Anterior cingulate cortex (tissue), 58 donors: ENCODE results near the gene TPD52L2.
"Not testable (repeated sequence)": the region's sequence is repeated elsewhere in the genome, so short reads cannot be mapped to it uniquely, and the experiment has no call there.

ENCODE experiments used
- DNase-seq, 58 donors: peaks; one replicate each; lab custom pipeline; 2025; lab: John Stamatoyannopoulos, UW

The TPD52L2 gene

DNA sequence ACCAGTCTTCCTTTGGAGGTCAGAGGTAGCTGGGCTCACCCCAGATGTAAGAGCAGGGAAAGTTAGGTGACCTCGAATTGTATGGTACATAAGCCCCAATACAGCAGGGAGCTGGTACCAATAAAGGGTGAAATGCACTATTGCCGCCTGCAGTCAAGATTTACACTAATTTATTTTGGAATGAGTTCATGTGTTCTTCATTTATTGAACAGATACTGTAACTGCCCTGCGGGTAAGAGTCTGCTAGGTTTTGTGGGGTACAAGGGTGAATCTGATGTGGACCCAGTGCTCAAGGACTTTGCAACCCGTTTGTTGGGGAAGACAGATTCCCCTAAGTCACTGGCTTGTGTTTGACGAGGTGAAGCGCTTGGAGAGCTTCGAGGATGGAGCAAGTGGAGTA is 27.3 kb downstream of the TPD52L2 start:
- DNase-seq: no peak

DNA sequence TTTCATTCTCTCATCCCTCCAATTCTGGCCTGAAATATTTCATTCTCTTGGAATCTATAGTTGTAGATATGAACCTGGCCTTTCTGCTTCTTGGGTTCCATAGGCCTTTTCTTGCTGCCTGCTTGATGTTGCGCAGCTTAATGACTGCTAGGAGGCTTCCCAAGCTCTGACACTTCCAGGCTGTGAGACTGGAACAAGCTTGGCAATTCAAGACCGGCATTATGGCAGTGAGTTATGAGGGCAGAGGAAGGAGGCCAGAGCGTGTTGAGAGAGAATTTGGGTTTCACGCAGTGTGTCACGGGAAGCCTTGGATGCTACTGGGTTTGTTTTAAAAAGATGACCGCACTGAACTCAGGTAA is 28.9 kb downstream of the TPD52L2 start:
- DNase-seq: no peak

DNA sequence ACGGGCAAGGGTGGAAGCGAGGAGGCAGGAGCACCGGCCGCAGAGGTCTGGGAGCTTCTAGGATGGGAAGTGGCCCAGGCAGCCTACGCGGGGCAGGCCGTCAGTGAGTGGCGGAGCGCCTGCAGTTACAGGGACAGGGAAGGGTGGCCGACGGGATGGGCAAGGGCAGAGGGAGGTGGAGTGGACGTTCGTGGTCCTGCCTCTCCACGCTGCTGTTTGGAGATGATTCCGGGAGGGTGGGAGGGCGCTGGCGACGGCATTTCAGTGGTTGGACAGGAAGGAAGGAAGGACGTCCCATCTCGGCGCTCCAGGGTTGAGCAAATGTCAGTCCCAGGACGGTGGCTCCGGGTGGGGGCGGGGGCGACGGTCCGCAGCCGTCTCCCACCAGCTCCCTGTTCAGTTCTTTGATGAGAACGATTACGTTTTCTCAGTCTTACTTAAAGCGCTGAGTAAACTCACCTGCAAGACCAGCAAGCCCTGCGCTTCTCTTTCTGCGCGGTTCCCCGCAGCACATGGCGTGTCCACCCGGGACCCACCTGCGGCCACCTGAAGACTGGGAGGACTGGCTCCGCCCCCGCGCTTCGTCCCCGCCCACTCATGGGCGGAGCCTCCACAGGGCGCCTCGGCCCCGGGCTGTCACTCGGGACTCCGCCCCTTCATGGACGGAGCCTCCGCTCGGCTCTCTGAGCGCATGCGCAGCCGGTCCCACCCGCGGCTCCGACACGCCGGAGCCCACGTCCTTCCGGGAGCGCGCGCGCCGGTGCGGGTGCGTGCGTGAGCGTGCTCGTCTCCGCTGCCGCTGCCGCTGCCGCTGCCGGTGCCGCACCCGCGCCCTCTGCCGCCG is 29.5 kb downstream of the TPD52L2 start, which contains the start of gene DNAJC5:
DNAJC5 (plus strand) TSS at position 769 of the 844 bp plus-strand sequence. CDS start 33,220 bp downstream, outside the sequence.
- peak; percentile 41 to 96 (median 92) for DNase-seq

DNA sequence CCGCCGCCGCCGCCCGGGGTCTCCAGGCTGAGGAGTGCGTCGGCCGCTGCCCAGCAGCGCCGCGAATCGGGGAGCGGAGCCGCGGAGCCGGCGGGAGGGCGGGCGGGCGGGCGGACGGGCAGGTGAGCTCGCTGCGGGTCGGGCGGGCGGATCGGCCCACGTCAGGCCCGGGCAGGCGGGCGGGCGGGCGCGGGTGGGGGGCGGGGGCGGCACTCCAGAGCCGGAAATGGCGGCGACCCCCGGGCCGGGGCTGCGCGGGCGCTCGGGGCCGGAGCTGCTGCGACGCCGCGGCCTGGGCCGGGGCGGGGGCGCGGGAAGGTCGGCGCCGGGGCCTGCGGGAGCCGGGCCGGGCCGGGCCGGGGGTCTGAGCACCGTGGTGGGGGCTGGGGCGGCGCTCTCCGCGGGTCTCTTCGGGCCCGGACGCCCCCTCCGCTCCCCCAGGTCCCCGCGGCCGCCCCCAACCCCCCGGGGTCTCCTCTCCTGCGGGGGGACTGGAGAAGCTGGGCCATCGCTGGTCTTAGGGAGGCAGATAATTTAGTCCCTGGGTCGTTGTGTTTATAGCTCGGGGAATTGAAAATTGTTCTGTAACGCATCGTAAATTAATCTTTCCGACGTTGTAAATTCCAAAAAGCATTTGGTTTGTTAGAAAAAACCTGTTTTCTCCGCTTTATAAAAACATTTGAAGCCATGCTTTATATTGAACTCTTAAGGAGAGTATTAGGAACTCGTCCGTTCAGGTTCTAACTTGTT is 30.3 kb downstream of the TPD52L2 start:
- no peak for DNase-seq

DNA sequence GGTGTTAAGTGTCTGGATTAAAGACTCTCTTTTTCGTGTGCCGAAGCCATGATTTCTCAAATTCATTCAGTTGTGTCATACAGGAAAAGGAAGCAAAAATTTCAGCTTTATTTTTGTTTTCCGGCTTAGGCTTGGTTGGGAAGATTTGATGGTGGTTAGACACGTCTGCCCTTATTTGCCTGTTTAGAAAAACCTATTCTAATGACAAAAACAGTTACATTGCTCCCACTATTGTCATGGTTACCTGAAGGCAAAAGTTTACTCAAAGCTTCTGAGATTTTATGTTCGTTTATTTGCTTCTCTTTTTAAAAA is 30.8 kb downstream of the TPD52L2 start:
- DNase-seq: no peak

DNA sequence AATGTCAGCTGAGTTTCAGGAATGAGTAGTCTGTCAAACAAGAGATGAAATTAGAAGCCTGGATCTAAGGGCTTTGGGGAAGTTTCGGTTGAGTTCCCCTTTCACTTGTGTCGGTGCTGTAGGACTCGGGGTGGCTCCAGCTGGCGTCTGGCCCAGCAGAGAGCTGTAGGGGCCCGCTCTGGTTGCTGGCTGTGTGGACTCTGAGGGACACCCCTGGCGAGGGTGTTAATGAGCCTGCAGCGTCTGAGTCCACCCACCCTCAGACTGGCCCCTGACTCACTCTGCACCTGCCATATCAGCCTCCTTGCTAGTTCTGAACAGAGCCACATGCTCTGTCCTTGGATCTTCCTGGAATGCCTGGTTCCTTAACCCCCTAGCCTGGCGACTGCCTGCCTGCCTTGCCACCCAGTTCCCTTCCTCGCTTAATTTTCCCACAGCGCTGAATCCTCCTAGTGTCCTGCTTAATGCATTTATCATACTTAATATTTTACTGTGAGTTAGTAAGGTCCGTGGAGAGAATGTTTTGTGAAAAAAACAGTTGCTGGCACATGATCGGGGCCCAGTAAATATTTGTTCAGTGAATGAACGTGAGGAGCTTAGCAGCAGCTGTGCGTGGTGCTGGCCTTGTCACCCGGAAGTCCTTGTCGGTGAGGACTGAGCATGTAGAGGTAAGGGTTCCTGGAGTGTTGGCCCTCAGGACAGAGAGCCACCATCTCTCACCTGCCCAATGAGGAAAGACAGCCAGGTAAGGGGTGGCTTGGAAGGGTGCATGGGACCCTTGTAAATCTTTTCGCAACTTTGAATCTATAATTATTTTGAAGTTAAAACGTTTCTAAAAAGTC is 31.4 kb downstream of the TPD52L2 start:
- DNase-seq: peak in 31 of 58 donors; percentile 4 to 47 (median 20)

DNA sequence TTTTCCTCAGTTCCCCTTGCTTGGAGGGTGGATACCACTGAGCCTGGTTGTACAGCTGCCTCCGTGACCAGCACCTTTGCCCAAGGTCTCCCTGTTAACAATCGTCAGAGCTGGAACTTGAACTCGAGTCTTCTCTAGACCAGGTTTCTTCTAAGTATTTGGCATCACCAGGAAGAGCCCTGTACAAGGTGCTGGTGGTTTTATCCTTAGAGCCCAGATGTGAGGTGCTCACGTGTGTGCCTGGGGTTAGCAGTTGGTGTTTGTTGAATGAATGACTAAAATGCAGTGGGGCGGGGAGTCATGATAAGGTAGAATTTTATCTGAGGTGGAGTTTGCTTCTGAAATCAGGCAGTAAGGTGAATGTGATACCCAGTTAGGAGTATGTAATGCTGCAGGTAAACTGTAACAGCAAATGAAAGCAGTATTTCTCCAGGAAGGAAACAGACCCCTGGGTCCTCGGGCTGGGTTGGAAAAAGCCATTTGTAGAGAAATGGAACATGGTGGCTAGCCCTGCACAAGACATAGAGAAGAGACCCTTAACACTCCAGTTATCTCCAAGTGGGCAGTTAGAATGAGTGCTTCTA is 33.0 kb downstream of the TPD52L2 start:
- DNase-seq: no peak

DNA sequence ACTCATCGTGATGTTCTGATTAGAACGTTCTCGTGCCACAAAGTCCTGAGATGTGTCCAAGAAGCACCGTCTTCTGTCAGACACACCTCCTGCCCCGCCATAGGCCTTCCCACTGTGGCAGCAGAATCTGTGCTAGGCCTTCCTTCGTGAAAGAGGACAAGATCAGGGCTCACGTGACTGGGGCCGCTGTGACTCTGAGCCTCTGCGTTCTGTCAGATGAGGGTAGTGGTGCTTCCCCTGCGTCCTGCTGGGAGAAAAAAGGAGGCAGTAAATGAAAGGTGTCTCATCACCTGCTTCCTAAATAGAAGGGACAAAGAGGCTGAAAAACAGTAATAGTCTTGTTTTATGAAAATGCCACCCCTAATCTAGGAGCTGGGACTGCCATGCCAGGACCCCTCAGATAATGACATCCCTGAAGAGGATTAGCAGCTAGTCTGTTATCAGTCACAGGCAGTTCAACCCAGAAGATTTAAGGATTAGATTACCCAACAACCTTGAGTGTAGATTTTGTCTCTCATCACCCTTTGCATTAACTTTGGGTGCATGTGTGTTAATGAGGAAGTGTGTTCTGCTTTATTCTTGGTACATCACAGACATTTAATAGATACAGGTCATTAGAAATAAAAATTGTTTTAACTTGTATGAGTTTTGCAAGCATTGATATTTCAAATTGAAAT is 34.0 kb downstream of the TPD52L2 start:
- no peak for DNase-seq

DNA sequence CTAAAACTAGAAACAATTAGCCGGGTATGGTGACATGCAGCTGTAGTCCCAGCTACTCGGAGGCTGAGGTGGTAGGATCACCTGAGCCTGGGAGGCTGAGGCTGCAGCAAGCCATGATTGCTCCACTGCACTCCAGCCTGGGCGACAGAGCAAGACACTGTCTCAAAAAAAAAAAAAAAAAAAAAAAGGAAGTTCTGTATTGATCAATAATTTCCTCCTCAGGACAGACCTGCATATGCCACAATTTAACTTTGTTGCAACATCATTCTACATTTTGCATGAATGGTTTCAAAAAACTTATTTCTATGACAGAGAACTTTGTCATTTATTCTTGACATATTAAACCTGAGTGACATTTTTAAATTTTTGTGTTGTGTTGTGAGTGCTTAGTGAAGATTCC is 35.3 kb downstream of the TPD52L2 start:
- DNase-seq: no peak

DNA sequence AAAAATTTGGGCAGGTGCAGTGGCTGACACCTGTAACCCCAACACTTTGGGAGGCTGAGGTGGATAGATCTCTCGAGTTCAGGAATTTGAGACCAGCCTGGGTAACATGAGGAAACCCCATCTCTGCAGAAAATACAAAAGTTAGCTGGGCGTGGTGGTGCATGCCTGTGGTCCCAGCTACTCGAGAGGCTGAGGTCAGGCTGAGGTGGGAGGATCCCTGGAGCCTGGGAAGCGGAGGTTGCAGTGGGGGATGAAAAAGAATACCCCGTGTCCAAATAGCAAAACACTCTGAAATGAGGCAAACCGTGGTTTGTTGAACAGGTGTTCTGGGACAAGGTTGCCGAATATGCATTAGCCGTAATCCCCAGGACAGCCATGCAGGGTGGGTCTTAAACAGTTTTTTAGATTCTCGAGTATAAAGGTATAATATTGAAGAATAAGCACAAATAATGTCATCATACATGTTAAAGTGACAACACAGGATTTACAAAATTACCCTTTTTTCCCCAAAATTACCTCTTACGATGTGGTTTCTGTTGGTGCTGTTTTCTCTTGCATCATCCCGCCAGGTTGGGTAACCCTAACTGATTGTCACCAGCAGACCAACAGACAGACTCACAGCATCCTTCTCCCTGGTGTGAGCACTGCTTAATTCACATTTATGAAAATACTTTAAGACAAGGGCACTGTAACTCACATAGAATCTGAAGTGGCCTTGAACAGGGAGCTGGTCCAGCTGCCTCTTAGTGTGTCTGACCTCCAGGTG is 38.9 kb downstream of the TPD52L2 start:
- no peak for DNase-seq

DNA sequence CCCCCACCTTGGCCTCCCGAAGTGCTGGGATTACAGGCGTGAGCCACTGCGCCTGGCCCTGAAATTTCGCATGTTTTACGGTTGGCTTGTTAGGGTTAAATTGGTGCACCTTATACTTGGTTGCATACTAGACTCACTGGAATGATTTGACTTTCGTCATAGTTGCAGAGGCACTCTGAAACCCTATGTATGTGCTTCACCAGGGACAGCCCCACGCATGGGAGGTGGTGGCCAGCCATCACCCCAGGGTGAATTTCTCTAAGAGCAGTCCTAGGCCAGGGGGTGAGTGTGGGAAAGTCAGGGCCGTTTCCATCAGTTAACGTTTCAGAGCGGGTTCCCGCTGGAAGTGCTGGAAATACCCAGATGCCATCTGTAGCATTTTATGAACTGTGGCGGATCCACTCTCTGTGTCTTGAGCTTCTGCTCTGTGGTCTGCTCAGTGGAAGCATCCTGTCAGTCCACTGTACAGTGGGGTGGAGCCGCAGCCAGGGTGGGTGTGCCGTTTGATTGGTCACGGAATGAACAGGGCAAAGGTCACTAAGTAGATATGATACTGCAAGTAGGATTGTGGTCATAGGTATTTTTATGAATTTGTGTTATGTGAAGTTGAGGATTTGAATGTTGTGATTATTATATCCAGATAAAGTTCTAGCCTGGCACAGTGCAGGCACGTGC is 43.1 kb downstream of the TPD52L2 start:
- no peak for DNase-seq

DNA sequence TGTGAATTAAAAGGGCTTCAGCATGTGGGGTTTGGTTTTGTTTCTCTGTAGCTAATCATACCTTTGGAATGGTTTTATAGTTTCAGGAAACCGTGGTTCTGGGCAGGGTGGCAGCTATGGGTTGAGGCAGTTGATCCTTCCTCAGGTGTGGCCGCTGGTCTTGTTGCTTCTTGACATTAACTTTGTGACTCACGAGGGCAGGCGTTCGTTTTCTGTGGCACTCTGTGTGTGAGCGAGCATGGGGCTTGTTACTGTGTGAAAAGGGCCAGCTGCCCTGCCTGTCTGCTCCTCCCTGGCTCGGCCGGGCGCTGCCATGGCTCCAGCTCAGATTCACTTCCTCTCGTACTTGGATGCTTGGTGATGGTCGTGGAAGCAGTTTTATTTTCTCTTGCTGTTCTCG is 46.1 kb downstream of the TPD52L2 start:
- DNase-seq: peak in 33 of 58 donors; percentile 11 to 57 (median 27)

DNA sequence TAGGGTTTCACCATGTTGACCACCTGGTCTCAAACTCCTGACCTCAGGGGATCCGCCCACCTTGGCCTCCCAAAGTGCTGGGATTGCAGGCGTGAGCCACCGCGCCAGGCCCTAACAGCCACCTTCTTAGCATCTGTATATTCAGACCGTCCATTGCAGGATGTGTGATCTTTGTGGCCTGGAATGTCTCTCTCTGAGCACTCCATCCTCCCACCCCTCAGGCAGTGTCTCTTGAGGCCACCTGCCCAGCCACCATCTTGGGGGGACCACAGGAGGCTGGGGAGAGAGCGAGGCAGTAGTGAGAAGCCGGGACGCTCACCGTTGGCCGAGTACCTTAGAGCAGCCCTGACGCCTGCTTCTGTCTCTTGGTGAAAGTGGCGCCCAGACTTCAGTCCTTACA is 48.7 kb downstream of the TPD52L2 start:
- DNase-seq: no peak

DNA sequence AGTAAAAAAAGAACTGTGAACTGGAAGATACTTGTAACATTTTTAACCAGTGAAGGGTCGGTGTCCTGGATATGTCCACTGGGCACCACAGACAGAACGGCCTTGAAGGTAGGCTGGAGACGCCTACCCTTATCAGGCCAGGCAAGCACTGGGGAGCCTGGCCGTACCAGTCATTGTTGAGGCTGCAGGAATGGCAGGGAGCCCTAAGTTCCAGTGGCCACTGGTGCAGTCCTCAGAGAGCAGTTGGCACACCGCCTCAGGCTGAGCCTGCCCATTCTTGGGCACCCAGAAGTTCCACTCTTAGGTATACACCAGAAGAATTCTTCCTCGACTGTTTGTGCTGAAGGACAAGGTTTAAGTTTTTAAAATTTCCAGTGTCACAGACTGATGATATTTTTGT is 50.4 kb downstream of the TPD52L2 start:
- peak in 35 of 58 donors; percentile 6 to 75 (median 46) for DNase-seq

DNA sequence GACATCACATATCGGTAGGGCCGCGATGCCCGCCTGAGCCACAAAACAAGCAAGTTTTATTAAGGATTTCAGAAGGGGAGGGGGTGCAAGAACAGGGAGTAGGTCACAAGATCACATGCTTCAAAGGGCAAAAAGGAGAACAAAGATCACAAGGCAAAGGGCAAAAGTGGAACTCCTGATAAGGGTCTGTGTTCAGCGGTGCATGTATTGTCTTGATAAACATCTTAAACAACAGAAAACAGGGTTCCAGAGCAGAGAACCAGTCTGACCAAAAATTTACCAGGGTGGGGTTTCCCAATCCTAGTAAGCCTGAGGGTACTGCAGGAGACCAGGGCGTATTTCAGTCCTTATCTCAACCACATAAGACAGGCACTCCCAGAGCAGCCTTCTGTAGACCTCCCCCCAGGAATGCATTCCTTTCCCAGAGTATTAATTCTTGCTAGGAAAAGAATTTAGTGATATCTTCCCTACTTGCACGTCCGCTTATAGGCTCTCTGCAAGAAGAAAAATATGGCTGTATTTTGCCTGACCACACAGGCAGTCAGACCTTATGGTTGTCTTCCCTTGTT is 51.4 kb downstream of the TPD52L2 start:
- DNase-seq: not testable (repeated sequence)

DNA sequence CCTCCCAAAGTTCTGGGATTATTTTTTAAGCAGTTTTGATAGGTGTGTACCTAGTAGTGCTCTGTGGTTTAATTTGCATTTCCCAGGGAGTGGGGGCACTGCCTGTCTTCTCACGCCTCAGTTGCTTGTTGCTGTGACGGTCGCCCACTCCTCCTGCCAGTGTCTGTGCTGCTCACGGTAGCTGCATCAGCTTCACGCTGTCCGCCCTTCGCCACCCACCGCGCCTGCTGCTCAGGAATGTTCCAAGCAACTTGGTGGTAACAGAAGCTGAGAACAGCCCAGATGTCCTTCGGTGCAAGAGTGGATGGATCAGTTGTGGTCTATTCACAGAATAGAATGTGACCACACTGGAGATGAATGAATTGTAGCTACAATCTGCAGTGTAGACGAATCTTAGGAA is 52.7 kb downstream of the TPD52L2 start:
- DNase-seq: peak in 44 of 58 donors; percentile 6 to 87 (median 52)

DNA sequence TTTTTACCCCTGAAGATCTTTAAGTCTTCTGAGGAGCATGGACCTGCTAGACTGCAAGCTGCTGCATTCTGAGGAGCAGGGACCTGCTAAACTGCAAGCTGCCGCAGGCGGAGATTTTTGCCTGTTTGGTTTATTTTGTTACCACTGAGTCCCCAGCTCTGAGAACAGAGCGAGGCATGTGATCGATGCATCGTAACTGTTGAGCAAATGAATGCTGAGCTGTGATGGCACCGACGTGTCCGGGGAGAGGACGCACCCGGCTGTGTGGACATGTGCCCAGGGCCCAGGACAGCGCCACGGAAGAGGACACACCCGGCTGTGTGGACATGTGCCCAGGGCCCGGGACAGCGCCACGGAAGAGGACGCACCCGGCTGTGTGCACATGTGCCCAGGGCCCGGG is 54.1 kb downstream of the TPD52L2 start:
- peak in 12 of 58 donors; percentile 9 to 42 (median 29) for DNase-seq

DNA sequence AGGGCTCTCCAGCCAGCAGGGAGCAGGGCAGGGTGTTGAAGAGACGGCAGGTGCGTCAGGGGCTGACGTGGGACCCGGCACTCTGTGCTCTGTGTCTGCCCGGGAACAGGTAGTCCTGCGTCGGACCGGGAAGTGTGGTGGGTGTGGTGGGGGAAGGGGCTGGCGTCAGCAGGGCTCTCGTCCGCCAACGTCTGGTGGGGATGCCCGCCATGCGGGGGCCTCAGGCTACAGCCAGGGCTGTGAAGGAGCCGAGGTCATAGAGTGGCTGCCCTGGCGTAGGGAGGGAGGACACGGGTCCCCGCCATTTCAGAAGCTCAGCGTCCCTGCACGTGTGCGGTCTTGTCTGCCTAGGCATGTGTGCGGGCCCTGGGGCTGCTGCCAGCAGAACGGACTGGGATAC is 55.2 kb downstream of the TPD52L2 start:
- no peak for DNase-seq
